HG02642 (cell line): ENCODE results near the gene SLC48A1.

Source experiments
- ATAC-seq: cut with Tn5 transposase; IDR thresholded peaks from one replicate; pipeline ENCODE4 v1.9.1; 2021; ENCODE audit warnings: mild to moderate bottlenecking; ENCODE audit not compliant: unreplicated experiment, poor library complexity

Gene SLC48A1

GRCh38 chr12:47773062-47773857 lies at the start of gene SLC48A1:
Gene SLC48A1, plus strand, starts transcription at chr12:47773238. Its CDS starts 67 bp downstream, at chr12:47773305.
- ATAC-seq = peak; percentile 87

GRCh38 chr12:47725091-47725772 lies 47.8 kb upstream of the SLC48A1 start, which contains the start of gene ENDOU:
Gene ENDOU, minus strand, starts transcription at chr12:47725490. Its CDS starts 77 bp downstream, at chr12:47725413.
- ATAC-seq = no peak

DNA sequence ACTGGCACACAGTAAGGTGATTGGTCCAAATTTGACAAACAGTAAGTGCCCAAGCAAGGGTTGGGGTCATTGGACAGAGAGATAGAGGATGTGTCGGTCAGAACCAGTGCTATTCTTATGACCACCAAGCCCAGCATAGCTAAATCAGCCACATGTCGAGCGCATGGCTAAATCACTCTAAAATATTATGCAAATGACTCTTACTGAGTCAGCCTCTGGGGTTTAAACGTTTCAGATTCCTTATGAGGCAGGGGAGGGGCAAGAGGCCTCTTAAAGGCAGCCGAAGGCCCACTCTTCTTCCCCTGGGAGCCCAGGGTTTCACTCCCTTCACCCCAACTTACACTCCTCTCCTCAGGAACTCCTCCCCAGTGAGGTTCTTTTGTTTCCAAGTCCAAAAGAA lies 47.1 kb upstream of the SLC48A1 start:
- ATAC-seq = peak; percentile 78

- ATAC-seq = no peak
Observed at GRCh38 chr12:47729233-47729632, 43.8 kb upstream of the SLC48A1 start.

DNA sequence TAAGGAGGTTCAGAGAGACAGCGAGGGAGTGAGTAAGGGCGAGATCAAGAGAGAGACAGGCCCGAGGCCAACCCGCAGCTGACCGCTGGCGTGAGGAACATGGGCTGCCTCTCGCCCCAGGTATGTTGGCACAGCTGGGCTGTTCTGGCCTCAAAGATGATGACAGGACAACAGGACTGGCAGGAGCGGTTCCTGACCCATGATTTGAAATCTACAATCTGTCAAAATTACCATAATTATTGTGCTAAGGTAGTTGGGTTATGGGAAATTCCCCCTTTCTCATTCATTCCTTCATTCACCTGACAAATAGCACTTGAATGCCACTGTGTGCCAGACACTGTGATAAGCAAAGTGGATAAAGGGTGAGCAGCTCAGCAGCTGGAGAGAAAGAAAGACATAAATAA lies 42.7 kb upstream of the SLC48A1 start:
- no peak for ATAC-seq

DNA sequence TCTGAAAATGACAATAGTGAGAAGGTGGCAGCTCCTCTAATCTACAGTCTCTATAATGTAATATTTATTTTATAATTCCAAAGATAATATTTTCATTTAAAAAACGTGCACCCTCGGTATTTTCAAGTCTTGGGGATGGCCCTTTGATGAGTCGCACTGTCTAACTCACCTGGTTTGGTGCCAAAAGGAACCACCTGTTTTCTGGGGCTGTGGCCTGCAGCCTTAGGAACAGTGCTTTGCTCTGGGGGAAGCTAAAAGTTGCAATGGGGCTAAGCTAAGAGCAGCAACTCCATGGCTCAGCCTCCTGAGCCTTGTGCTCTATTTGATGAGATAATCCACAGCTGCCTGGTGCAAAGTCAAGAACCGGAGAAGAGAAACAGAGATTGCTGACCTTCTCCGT lies 41.3 kb upstream of the SLC48A1 start:
- no peak for ATAC-seq

DNA sequence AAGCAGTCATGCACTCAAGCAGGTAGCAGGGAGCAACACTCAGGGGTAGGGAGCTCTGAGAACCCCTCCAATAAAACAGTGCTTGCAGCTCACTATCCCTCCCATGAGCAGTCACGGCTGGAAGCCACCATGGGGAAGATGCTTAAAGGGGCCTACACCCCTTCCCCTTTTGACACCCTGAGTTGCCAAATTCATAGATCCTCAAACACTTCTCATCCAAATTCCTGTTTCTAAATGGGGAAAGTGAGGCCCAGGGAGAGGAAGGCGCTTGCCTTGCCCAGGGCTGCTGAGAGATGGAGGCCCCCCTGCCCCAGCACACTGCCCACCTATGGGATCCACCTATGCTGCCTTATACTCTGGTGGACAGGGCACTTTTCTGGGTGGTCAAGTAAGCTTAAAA lies 40.5 kb upstream of the SLC48A1 start:
- no peak for ATAC-seq

DNA sequence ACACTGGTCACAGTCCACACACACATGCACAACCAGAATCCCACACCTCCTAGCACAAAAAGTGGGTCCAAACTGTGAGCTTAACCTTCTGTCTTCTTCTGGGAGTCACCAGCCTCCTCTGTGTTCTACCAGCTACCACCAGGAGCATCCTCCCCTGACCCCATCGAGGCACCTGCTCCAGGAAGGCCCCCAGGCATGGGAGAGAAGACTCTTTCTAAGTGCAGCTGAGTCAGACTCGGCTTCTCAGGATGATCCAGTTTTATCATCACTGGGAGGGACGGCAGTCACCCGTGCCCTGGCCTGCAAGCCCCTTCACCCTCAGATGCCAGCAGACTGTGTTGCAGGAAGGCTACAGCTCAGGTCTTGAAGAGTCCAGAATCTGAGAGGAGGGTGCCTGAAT lies 39.9 kb upstream of the SLC48A1 start:
- ATAC-seq = no peak

DNA sequence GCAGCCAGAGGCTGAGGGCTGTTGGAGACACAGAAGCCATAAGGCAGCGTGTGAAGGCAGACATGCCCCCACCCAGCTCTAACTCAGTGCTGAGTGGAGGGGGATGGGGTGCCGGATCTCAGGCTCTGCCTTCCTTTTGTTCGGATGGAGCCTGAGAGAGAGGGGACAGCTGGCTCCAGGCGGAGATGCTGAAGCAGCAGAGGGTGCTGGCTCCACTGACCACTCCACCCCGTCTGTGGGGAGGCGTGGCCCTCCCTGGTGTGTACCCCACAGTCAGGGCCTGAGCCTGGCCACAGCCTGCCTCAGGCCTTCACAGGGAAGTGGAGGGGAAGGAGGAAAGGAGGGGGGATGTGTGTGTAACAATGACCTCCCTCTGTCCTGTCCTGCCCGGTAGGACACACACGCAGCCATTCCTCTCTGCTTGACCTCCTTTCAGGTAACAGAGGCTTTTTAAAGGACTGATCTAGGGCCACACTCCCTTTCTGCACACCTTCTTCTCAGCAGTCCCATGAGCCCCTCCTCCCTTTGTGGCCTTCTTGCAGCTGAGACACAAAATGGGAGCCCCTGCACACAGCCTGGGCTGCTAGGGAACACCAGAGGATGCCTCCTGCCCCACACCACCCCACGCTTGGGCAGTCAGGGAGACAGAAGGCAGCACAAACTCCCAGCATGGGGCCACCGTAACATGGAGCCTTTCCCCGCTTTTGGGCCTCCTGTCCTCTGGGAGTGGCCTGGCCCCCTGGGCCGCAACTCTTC lies 38.1 kb upstream of the SLC48A1 start:
- ATAC-seq = no peak

- ATAC-seq = no peak
Observed at GRCh38 chr12:47735649-47736048, 37.4 kb upstream of the SLC48A1 start.

DNA sequence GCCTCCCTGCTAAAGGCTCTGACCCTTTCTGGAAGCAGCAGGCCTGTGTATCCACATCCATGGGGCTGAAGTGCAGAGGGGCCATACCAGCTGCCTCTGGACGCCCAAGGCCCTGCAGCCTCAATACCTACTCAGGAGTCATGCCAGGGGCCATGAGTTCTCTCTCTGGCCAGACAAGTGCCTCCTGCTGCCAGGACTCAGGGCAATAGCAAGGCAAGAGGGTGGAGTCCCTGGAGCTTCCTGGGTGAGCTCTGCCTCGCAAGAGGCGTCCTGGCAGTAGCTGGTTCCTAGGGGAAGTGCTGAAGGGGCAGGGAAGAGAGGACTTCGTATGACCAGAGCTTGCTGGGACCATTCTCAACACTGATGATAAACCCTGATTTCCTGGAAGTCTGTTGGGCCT lies 36.8 kb upstream of the SLC48A1 start:
- no peak for ATAC-seq

DNA sequence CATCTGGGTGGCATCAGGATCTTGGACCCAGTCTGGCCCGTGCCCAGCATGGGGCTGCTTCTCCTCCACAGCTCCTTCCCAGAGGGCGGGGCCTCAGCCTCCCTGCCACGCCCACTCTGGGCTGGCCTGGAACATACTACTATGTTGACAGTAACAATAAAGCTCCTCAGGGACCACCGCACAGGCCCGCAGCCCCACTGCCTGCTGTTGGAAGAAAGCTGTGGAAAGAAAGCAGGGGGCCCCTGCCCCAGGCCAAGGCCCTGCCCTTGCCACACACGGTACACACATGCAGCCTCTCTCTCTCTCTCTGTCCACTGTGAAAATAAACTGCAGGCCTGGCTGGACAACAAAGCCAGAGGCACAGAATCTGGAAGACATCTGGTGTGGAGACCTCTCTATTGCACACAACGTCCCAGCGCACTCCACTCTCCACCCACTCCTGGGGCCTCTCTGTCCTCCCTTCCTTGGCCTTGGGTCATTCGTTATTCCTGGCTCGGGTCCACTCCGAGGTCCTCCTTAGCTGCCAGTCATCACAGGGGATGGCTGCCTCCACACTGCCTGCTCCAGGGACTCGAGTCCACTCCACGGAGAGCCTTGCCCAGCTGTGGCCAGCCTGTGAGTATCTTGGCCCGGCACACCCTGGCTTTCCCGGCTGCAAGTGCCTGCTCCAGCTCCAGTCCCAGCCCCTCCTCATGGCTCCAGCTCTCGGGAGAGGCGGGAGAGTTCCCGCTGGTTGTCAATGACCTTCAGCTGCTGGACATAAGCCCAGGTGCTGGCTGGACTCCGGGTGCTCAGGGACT lies 36.0 kb upstream of the SLC48A1 start:
- ATAC-seq = no peak

- no peak for ATAC-seq
Observed at GRCh38 chr12:47737936-47738594, 35.0 kb upstream of the SLC48A1 start.

- ATAC-seq = no peak
Observed at GRCh38 chr12:47739297-47739696, 33.7 kb upstream of the SLC48A1 start.

DNA sequence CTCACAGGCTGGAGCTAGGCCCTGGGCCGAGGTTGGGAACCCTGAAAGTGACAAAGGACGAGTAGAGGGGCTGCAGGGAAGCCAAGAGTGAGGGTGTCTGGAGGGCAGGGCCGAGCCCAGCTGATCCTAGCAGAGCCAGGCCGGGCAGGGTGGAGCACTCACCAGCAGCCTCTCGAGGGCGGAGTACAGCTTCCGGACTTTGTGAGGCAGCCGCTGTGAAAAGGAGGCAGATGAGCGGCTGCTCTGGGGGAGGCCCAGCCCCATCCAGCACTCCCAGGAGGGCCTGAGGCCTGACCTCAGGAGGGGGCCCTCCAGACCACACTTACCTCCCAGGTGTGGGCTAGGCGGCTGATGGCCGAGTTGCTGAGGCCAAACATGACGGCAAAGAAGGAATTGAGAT lies 33.1 kb upstream of the SLC48A1 start:
- ATAC-seq = peak; percentile 54

DNA sequence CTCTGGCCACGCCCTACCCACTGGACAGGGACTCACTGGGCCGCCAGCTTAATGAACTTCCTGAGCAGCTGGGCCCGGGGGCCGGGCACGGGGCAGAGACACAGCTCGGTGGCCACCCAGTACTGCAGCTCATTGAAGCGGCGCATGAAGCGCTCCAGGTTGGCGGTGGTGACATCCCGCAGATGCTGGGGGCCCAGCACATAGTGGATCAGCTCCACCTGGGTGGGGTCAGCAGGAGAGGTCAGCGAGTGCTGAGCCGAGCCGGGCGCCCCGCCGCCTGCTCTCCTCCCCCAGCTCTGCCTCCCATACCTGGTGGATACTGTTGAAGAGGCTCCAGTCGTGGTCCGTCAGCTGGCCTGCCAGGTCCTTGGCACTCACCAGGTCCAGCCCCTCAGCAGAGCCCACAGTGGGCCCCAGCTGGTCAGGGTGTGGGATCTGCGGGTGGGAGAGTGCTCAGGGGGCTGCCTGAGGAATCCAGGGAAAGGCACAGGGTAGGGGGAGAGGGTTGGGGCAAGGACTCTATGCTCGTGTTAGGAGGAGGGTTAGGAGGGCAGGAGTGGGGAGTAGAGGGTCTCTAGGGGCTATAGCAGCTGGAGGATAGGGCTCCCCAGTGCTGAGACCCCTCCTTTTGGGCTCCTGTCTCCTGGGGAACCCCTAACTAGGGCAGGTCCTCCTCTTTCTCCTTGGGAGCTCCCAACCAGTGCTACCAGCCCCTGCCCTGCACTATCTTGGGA lies 32.3 kb upstream of the SLC48A1 start:
- ATAC-seq = peak; percentile 41

- ATAC-seq = no peak
Observed at GRCh38 chr12:47741340-47741703, 31.7 kb upstream of the SLC48A1 start.

DNA sequence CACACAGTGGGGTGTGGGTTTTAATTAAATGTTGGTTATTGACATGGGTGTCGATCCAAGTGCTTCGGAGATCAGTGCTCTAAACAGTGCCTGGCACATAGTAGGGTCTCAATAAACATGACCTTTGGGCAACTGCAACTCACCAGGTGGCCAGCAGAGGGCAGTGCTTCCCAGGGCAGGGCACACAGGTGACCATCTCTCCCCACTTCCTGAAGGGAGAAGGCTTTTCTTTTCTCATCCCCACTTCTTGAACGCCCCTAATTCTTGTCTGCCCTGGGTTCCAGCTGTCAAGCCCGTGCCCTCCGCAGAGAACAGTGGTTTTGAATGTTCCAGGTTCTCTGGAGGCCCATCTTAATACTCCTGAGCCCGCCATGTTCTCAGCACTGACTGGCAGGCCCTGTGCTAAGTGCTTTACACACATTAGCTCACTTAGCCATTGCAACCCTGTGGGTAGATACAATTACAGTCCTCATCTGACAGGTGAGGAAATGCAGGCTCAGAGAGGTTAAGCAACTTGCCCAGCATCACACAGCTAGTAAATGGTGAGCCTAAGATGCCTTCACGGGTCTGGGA lies 30.7 kb upstream of the SLC48A1 start:
- no peak for ATAC-seq
